Stimulated activated CD8-positive, alpha-beta memory T cell treated with anti-CD3 and anti-CD28 coated beads, Interleukin-15, amount 100 ng/mL, for 24 hours (primary cell): ENCODE measurements around the gene NINJ2.

Experiments used
- DNase-seq: peaks from one replicate; pipeline ENCODE4 v3.0.0-alpha.2; 2020; ENCODE audit warnings: low read depth

The NINJ2 gene

DNA sequence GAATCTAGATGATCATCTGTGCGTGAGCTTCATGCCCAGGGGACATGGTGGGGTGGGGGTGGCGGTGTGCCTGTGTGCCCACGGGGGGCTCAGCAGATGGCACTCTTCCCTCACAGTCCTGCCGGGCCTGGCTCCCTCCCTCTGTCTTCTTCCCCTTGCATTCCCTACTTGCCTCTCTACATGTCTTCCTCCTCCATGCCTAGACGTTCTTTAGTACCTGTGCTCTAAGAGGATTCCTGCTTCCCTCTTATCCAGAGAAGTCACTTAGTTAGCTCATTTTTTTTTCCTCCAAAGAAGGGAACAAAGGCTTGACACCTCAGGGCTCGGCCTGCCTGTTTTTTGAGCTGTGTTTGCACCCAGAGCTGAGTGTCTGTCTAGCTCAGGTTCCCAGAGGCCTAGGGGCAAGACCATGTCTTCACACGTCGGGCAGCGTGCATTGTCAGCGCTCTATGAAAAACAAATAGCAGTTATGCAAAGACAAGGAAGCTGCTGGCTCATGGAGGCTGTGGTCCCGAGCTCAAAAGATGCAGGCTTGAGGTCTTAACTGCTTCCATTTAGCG is 48.8 kb downstream of the NINJ2 start:
- DNase-seq, result no peak

DNA sequence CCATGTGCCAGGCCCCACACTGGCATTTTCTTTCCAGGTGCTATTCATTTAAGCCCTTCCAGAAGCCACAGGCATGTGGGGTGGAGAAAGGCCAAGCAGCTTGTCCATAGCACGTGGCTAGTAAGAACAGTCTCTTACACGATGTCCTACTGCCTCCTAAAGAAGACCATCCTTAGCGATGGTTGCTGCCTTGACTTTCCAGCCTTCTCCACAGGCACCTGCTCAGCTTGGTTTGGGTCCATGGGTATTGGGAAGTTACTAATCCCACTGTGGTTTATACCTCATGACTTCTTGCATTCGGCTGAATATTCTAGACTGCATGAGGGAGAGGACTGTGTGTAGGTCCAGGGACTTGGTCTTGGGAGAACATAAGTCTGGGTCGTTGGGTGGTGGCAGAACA is 49.2 kb downstream of the NINJ2 start:
- DNase-seq, result no peak

DNA sequence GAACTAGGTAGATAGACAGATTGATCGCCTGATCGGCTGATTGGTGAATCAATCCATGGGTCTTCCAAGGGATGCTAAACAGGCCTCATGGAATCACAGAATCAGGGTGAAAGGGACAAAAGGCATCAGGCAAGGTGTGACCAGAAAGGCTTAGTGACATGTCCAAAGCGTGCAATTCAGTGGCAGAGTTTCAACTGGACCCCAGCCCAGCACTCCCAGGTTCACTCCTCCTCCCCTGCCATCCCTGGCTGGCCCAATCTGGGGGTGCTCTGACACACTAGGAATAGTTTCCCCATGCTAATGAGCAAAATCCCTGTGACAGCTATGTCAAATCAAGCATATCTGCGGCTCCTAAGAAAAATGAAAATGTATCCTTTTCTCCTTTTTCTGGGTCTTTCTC is 50.4 kb downstream of the NINJ2 start:
- no peak for DNase-seq

DNA sequence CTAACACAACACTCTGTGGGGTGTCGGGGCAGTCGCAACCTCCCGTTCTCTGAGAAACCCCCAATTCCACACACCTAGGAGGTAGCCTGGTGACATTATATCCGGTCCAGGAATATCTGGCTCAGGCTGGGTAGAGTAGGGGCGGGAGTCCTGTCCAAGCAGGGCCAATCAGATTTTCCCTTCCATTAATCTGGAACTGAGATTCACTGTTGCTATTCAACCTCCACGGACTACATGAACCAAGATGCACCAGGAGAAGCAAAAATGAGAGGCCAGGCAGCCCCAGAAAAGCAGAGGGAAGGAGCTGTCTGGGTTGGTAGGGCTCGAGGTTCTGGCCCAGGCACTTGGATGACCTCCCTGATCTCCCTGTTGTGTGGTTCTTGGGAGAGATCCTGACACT is 51.0 kb downstream of the NINJ2 start:
- no peak for DNase-seq

DNA sequence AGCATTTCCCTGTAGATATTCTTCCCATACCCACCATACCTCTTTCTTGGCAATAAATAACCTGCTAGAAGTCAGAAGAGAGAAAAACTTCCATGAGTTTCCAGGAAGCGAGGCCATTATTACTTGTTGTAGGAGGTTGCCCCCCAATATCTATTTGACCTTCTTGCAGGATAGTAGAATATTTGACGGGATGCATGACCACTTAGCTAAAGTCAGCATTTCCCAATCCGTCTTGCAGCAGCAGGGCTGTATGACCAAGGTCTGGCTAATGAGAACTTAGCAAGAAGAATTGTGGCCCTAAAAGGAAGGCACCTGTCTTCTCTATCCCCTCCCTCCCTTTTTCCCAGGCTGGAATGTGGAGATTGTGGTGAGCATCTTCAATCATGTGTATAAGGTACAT is 51.5 kb downstream of the NINJ2 start:
- no peak for DNase-seq

DNA sequence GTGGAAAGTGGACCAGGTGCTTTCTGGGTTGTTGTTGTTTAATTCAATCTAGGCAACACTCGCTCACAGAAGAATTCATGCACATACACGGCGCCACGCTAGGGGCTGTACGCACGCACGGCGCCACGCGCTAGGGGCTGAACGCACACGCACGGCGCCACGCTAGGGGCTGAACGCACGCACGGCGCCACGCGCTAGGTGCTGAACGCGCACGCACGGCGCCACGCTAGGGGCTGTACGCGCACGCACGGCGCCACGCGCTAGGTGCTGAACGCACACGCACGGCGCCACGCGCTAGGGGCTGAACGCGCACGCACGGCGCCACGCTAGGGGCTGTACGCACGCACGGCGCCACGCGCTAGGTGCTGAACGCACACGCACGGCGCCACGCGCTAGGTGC is 54.3 kb downstream of the NINJ2 start:
- DNase-seq, result no peak

DNA sequence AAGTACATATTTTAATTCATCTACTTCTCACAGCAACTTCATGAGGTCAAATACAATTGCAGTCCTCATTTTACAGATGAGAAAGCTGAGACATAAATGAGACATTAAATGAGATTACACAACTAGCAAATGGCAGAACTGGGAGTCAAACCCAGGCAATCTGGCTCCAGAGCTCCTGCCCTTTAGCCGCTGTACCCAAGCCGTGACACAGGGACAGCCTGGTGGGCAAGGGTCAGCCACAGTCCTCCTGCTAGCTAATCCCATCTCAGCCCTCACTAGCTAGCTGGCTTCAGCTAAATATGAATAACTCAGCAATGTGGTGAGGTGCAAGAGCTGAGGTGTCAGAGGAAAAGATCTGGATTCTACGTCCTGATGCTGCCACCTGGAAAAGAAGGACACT is 54.8 kb downstream of the NINJ2 start:
- no peak for DNase-seq

DNA sequence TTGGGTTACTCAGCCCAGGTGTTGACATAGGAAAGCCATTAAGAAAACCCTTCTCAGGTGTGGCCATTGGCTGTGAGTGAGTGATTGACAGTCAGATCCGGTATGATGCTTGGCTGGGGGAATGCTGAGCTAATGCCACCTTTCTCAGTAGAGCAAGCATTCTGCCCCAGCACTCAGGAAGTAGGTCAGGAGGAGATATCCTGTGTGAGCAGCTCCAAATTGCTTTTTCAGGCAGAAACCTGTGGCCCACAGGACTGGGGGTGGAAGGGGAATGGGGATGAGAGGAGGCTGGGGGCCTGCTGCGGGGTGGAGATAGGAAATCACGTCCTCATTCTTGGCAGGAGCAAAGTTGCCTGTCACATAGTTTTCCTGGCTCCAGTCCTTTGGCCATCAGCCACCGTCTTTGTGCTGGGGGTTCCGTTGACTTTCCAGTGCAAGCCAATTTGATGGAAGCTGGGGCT is 55.7 kb downstream of the NINJ2 start:
- no peak for DNase-seq

DNA sequence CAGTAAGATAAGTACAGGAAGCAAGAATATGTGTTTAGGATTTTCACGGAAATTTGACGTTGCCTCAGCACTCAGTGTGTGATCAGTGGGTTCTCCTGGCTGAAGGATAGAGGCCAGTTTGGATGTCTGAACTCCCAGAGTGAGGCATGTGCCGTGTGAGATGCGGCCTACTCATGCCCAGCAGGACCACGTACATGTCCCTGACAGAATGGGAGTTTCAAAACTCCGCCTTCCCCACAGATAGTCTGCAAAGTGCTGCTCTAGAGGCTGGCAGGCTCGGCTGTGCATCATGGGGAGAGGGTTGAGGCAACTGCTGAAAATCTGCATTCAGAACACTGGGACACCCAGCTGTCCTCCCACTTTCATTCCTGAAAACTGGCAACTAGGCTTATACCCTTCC is 58.3 kb downstream of the NINJ2 start:
- DNase-seq, result no peak

DNA sequence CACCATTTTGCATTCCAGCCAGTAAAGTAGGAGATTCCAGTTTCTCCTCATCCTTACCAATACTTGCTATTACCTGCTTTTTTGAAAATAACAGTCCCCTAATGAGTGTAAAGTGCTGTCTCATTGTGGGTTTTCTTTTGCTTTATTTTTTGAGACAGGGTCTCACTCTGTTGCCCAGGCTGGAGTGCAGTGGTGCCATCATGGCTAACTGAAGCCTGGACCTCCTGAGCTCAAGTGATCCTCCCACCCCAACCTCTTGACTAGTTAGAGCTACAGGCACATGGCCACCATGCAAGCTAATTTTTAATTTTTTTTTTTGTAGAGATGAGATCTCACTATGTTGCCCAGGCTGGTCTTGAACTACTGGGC is 60.6 kb downstream of the NINJ2 start:
- no peak for DNase-seq

DNA sequence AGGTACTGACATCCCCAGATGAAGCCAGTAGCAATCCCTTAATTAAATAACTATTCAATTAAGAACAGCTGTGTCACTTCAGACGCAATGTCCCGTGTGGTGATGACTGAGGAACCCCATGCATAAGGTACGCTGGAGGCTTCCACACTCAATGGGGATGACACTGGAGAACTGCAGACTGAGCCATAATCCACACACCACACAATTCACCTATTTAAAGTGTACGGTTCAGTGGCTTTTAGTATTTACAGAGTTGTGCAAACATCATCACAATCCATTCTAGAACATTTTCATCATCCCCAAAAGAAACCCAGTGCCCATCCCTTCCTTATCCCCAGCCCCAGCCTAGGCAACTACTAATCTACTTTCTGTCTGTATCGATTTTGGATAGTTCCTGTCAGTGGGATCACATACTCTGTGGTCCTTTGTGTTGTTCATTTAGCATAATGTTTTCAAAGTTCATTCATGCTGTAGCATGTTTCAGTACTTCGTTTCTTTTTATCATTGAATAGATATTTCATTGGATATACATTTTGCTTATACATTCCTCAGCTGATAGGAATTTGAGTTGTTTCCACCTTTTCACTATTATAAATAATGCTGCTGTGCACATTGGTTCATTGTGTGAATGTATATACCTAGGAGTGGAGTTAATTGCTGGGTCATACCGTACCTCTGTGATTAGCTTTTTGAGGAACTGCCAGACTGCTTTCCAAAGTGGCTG is 61.1 kb downstream of the NINJ2 start:
- DNase-seq, result no peak

DNA sequence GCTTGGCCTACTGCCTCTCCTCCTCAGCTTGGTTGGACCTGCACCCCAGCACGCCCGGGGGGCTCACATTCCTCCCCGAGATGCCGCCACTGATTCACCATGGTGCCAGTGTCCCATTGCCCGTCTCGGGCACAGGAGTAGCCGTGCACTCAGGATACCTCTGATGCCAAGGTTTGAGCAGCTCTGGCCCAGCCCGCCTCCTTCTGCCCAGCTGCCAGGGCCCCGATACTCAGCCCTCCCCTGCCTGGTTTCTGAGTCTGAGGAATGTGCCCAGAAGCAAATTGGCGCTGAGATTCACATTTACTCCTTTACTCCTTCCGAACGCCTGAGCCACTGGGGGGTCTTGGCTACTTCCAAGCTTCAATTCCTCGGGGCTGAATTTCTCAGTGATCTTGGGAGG is 63.5 kb downstream of the NINJ2 start:
- DNase-seq, result no peak

DNA sequence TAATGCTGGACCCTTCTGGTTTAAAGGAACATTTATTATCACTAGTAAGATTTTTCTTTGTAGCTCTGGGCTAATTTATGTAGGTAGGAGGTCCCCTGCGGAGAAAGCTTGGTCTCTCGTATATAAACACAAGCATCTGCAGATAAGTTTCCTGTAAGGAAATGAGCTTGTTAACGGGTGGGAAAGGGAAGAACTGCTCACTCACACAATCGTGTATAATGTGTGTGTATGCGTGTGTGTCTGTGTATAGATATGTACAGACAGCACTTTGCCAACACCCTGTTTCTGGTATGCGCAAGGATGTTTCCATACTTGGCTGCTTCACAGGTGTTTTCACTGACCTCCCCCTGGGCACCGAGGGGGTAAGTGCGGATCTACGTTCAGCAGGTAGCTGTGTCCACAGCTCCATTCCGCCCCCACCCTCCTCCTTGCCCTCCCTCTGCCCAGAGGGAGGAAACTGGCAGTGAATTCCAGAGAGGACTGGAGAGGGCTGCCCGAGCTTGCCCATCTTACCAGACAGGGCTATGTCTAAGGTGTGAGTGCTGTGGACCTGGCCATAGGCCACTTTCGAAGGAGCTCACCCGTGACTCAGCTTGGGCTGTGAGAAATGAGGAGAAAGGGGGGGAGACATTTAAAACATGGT is 65.2 kb downstream of the NINJ2 start:
- no peak for DNase-seq

DNA sequence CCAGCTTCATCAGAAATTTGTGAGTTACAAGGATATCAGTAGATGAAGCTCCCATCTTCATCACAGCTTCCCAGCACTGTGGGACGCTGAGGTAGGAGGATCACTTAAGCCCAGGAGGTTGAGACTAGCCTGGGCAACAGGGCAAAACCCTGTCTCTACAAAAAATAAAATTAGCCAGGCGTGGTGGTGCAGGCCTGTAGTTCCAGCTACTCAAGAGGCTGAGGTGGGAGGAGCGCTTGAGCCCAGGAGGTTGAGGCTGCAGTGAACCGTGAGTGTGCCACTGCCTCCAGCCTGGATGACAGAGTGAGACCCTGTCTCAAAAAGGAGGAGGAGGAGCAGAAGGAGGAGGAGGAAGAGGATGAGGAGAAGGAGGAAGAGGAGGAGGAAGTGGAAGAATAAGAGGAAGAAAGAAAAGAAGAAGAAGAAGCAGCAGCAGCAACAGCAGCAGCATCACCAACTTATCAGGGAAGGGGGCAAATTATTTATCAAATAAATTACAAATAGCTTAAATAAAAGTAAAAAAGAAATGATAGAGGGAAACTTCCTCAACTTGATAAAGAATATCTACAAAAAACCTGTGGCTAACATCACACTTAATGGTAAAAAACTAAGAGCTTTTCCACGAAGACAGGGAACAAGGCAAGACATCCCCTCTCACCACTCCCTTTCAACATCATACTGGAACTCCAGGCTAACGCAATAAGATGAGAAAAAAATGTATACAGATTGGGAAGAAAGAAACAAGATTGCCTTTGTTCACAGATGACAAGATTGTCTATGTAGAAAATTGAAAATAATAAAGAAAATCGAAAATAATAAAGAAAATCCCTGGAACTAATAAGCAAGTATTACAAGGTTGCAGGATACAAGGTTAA is 69.6 kb downstream of the NINJ2 start:
- DNase-seq, result no peak

DNA sequence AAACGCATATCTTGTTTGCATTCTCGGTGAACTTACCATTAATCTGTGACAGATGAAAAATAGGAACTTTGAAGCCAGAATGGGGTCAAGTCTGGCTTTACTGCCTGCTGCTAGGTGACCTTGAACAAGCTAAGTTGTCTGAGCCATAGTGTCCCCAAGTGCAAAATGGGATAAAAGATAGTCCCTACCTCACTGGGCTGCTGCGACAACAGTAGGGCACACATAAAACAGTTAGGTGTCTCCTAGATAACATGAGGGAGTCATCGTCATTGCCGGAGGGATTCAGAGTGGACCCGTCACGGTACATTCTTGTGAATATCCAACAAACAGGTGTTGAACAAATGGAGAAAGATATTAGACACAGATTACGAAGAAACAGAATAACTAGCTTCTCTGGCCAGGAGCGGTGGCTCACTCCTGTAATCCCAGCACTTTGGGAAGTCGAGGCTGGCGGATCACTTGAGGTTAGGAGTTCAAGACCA is 71.2 kb downstream of the NINJ2 start:
- no peak for DNase-seq

DNA sequence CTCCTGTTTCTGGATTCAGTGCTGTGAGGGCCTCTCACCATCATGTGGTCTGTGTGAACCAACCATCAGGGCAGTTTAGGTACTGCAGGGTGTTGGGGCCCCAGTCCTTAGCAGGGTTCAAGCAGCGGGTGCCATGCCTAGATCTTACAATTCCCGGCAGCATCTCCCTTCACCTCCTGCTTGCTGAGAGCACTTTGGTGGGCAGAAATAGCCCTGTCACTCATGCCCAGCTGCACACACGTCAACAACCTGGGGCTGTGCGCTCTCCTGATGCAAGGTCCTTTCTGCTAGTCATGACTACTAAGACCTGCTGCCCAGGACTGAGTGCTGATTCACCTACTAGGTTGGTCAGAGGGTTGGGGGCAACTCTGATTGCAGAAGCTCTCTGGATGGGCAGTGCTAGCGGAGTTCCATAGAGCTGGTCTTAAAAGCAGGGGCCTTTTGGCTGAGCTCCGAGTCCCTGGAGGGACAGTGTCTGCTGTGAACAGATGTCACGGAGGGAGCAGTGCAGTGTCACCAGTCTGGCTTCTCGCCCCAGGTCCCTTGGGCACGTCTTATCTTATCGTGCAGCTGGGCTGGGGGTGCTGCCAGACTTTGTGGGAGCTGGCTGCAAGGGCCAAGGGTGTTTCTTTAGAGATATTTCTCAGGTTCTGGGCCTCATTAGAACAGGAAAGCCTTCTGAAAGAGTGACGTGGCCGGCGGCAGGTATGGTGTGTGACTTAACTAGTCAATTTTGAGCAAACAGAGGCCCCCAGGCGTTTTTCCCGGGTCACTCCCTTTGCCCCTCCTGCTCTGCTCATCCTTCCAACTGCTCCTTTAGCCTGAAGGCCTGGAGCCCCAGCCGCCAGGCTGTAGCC is 71.8 kb downstream of the NINJ2 start:
- no peak for DNase-seq

DNA sequence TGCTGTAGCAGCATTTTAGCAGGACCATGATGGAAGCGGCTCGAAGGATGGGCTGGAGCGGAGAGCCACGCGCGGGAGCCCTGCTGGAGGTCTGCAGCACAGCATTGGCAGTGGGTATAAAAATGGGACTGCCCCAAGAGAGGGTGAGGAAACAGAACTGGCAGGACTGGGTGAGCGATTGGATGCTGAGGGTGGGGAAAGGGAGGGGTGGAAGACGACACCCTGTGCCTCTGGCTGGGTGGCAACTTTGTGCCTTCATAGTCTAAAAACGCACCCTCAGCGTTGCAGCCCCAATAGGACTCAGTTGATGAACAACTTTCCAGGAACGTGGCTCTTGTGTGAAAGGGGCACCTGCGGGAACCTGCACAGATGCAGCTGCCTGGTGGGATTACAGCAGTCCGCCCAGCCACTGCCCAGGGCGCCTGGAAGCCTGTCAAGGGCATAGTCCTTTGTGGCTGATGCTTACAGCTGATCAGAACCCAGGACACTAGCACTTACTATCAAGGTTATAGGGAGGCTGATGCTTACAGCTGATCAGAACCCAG is 73.0 kb downstream of the NINJ2 start:
- no peak for DNase-seq

DNA sequence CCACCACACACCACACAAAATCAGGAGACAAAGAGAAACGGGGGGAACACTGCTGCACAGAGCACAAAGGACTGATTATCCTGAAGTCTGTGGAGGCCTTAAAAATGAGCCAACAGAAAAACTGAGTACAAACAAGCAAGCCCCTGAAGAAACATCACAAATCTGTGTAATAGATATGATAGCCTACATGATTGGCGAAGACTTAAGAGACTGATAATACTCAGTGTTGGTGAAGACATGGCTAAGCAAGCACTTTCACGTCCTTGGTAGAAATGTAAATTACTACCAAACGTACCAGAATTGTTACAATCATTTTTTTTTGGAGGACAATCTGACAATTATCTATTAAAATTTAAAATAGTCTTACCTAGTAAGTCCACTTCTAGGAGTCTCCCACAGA is 74.6 kb downstream of the NINJ2 start:
- no peak for DNase-seq

DNA sequence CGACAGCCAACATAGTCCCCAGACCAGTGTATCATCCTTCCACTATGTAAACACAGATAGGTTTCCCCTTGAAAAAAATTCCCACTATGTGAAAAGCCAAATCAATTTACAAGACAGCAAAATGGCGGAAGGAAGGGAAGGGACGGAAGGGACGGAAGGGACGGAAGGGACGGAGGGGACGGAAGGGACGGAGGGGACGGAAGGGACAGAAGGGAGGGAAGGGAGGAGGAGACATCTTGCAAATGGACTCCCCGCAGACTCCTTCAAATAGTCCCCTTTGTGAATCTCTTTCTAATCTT is 75.3 kb downstream of the NINJ2 start:
- no peak for DNase-seq

DNA sequence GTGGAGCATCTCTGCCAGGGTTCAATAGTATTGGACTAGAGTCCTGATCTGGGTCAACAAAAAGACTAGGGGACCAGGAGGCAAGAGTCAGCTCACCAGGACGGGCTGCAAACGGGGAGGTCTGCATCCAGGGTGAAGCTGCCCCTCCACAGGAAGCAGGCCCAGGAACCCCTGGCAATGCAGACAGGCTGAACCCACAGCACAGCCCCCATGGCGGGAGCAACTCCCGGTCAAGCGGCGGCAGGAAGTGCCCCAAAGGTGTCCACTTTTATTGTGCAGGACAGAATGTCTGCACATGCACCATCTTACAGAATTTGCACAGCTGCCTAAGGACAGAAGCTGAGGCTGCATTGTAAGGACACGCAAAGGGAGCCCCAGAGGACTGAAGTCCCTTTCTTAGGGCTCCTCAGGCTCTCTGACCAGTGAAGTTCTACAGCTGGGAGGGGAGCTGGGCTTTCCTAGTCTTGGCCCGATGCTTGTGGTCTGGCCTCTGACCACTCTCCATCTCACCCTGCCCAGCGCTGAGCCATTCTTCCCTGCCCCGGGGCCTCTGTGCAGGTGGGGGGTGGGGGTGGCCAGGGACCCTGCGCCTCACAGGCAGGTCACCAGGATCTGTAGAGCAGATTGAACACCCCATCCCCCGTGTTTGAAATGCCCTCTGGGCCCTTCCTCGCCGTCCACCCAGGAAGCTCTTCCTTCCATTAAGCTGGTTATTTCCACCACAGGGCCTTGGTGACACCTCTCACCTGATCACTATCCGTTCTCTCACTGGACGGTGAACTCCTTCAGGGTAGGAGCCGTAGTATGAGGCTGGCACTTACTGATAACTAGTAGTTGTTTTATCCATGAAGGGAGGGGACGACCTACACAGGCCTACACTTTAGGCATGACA is 75.9 kb downstream of the NINJ2 start:
- DNase-seq, result no peak
